Jurkat, Clone E6-1 (cell line): ENCODE results near the gene CNOT6.
A peak's percentile ranks its signal among the peaks of the same experiment; 100 is the strongest.
"Not testable (repeated sequence)": the region's sequence is repeated elsewhere in the genome, so short reads cannot be mapped to it uniquely, and the experiment has no call there.

ENCODE experiments used
- DNase-seq: peaks from one replicate; pipeline ENCODE4 v3.0.0-alpha.2; 2011; ENCODE audit warnings: low read depth, low spot score
- H3K4me3 ChIP-seq: 2 replicates; pipeline ENCODE4 v1.5.1; 2011; ENCODE audit warnings: mild to moderate bottlenecking, low read length, control low read depth, moderate library complexity

Gene CNOT6

GRCh38 chr5:180499684-180500083 lies 5.5 kb downstream of the CNOT6 start:
- H3K4me3 ChIP-seq = no peak overlapping the region
- peak; percentile 33 for DNase-seq

GRCh38 chr5:180500300-180500699 lies 6.1 kb downstream of the CNOT6 start:
- not testable (repeated sequence) for DNase-seq, H3K4me3 ChIP-seq

DNA sequence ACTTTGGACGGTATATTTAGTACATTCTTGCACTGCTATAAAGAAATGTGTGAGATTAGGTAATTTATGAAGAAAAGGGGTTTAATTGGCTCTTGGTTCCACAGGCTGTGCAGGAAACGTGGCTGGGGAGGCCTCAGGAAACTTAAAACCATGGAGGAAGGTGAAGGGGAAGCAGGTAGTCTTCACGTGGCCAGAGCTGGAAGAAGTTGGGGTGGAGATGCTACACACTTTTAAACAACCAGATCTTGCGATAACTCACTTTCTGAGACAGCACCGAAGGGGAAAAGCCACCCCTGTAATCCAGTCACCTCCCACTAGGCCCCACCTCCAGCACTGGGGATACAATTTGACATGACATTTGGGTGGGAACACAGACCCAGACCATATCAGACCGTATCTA lies 13.5 kb downstream of the CNOT6 start:
- H3K4me3 ChIP-seq = no peak overlapping the region
- DNase-seq = no peak

DNA sequence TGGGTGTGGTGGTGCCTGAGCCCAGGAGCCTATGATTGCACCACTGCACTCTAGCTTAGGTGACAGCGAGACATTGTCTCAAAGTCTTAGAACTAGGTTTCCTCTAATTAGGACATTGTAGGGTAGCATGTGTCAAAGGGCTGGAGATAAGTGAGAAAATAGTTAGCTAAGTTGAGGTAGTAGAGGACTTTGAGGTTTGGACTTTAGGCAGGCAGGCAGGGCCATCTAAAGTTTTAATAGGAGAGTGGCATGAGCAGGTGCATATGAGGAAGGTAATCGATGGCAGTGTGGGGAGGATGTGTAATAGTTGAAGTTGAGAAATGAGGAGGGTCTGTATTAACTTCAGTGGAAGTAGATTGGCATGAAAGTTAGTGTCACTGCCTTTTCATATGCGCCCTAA lies 21.1 kb downstream of the CNOT6 start:
- no peak for DNase-seq
- no peak overlapping the region for H3K4me3 ChIP-seq

DNA sequence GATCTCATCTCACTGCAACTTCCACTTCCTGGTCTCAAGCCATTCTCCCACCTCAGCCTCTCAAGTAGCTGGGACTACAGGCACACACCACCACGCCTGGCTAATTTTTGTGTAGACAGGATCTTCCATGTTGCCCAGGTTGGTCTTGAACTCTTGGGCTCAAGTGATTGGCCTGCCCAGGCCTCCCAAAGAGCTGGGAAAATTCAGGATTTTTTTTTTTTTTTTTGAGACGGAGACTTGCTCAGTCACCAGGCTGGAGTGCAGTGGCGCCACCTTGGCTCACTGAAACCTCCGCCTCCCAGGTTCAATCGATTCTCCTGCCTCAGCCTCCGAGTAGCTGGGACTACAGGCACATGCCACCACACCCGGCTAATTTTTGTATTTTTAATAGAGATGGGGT lies 21.8 kb downstream of the CNOT6 start:
- DNase-seq = not testable (repeated sequence)

DNA sequence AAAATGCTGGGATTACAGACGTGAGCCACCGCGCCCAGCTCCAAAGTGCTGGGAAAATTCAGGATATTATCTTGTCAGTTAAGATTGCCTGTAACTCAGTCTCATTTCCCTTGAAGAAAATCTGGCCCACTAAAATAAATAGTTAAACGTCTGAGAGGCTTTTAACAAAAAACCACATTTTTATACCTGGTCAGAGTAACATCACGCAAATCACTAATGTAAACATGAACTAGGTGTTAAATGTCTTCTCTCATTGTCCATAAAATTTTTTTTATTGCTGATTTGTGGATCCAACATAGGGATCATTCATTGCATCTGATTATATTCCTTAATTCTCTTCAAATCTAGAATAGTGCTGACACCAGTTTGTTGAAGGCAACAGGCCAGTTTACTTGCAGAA lies 22.3 kb downstream of the CNOT6 start:
- H3K4me3 ChIP-seq = no peak overlapping the region
- no peak for DNase-seq

More for the DNA sequence above, 21.8 kb downstream of the CNOT6 start:
- H3K4me3 ChIP-seq = not testable (repeated sequence)

DNA sequence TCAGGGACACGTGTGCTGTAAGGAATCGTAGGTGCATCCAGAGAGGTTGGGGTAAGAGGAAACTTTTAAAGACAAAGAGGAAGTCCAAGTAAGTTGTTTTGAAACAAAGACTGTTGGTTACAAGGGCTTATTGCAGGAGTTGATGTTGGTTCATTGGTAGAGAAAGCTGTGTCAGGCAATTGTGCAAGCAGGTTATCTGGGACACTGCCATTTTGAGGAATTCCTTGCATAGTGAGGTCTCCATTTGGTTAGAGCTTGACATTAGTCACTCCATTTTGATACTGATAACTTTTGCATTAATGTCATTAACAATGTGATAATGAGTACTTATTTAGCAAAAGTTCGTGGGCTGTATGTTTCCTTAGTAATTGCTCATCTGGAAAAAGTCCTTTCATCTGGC lies 24.9 kb downstream of the CNOT6 start:
- no peak for DNase-seq
- H3K4me3 ChIP-seq = no peak overlapping the region

- no peak overlapping the region for H3K4me3 ChIP-seq
- no peak for DNase-seq
Observed at GRCh38 chr5:180521101-180521500, 26.9 kb downstream of the CNOT6 start.

- DNase-seq = no peak
- no peak overlapping the region for H3K4me3 ChIP-seq
Observed at GRCh38 chr5:180521591-180521990, 27.4 kb downstream of the CNOT6 start.

DNA sequence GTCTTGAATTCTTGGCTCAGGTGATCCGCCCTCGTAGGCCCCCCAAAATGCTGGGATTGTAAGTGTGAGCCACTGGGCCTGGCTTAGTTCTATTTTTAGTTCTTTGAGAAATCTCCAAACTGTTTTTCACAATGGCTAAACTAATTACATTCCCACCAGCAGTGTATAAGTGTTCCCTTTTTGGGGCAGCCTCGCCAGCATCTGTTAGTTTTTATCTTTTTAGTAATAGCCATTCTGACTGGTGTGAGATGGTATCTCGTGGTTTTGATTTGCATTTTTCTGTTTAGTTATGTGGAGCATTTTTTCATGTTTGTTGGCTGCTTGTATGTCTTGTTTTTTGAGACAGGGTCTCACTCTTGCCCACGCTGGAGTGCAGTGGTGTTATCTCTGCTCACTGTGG lies 28.2 kb downstream of the CNOT6 start:
- no peak for DNase-seq

GRCh38 chr5:180523629-180524466 lies 29.7 kb downstream of the CNOT6 start:
- DNase-seq = no peak

More for the DNA sequence above, 28.2 kb downstream of the CNOT6 start:
- H3K4me3 ChIP-seq = no peak overlapping the region

GRCh38 chr5:180525399-180525798 lies 31.2 kb downstream of the CNOT6 start:
- DNase-seq = no peak
- no peak overlapping the region for H3K4me3 ChIP-seq

More at GRCh38 chr5:180523629-180524466, 29.7 kb downstream of the CNOT6 start:
- no peak overlapping the region for H3K4me3 ChIP-seq

DNA sequence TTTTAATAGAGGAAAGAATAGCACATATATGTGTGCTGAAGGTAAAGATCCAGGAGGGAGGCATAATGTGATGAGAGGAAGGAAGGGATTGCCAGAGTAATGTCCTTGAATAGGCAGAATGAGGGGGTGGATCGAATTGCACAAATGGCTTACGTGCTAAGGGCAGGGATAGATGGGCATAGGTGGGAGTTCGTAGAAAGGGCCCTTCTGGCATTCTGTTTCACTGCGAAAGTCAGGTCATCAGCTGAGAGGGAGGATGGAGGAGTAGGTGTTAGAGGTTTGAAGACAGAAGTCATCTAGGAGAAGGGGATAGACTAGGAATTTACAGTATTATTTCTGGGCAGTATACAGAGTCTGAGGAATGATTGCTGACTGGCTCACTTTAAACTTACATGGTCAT lies 32.1 kb downstream of the CNOT6 start:
- no peak overlapping the region for H3K4me3 ChIP-seq
- DNase-seq = no peak

GRCh38 chr5:180527659-180528058 lies 33.5 kb downstream of the CNOT6 start:
- H3K4me3 ChIP-seq = no peak overlapping the region
- DNase-seq = no peak

DNA sequence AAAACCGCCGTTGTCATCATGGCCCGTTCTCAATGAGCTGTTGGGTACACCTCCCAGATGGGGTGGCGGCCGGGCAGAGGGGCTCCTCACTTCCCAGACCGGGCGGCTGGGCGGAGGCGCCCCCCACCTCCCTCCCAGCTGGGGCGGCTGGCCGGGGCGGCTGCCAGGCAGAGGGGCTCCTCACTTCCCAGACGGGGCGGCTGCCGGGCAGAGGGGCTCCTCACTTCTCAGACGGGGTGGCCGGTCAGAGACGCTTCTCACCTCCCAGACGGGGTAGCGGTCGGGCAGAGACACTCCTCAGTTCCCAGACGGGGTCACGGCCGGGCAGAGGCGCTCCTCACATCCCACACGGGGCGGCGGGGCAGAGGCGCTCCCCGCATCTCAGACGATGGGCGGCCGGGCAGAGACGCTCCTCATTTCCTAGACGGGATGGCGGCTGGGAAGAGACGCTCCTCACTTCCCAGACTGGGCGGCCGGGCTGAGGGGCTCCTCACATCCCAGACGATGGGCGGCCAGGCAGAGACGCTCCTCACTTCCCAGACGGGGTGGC lies 36.9 kb downstream of the CNOT6 start:
- H3K4me3 ChIP-seq, DNase-seq: not testable (repeated sequence)

GRCh38 chr5:180532268-180532667 lies 38.1 kb downstream of the CNOT6 start:
- H3K4me3 ChIP-seq = no peak overlapping the region

GRCh38 chr5:180533845-180534244 lies 39.7 kb downstream of the CNOT6 start:
- no peak for DNase-seq

More at GRCh38 chr5:180532268-180532667, 38.1 kb downstream of the CNOT6 start:
- no peak for DNase-seq

DNA sequence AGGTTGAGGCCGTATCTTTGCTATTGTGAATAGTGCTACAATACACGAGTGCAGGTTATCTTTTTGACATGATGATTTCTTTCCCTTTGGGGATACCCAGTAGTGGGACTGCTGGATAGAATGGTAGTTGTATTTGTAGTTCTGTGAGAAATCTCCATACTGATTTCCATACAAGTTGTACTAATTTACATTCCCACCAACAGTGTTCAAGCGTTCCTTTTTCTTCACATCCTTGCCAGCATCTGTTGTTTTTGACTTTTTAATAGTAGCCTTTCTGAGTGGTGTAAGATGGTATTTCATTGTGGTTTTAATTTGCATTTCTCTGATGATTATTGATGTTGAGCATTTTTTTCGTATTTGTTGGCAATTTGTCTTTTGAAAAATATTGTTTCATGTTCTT lies 41.4 kb downstream of the CNOT6 start:
- no peak overlapping the region for H3K4me3 ChIP-seq
- no peak for DNase-seq

More at GRCh38 chr5:180533845-180534244, 39.7 kb downstream of the CNOT6 start:
- no peak overlapping the region for H3K4me3 ChIP-seq

DNA sequence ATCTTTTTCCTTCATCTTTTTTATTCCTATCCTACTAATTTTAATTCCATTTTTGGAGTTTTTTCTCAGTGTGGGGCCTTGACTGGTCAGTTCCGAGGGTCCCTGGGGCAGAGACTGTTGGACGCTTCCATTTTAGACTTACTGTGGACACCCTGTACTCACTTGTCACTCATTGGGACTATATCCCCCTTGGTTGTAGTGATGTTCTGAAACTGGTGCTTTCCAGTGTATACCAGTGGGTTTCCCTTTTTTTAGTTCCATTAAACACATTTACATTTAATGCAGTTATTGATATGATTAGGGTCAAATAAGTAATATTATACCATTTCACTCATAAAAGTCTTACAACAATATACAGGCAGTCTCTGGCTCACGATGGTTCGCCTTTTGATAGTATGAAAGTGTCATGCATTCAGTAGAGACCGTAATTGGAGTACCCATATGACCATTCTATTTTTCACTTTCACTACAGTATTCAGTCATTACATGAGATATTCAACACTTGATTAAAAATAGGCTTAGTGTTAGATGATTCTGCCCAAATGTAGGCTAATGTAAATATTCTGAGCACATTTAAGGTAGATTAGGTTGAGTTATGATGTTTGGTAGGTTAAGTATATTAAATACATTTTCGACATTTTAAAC lies 46.0 kb downstream of the CNOT6 start:
- H3K4me3 ChIP-seq = no peak overlapping the region
- DNase-seq = no peak

DNA sequence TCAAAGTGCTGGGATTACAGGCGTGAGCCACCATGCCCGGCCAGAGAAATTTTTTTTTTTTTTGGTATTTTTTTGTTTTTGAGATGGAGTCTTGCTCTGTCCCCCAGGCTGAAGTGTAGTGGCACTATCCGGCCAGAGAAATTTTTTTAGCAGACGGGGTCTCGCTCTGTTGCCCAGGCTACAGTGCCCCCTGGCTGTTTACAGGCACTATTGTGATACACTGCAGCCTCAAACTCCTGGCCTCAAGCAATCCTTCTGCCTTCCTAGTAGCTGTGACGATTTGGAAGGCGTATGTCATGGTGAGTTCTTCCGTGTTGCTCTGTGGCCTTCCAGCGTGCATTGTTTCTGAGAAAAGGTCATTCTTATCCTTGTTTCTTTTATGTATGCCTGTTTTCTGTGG lies 47.5 kb downstream of the CNOT6 start:
- no peak for DNase-seq
- no peak overlapping the region for H3K4me3 ChIP-seq
